Stimulated activated CD4-positive, alpha-beta T cell treated with anti-CD3 and anti-CD28 coated beads, Interleukin-2, amount 100 ng/mL, for 24 hours (primary cell): ENCODE results near the gene KIR3DL2.
"Not testable (repeated sequence)": the region's sequence is repeated elsewhere in the genome, so short reads cannot be mapped to it uniquely, and the experiment has no call there.

Experiments
- DNase-seq, 2 donors: peaks; one replicate each; pipeline ENCODE4 v3.0.0-alpha.2; 2020

KIR3DL2 gene

DNA sequence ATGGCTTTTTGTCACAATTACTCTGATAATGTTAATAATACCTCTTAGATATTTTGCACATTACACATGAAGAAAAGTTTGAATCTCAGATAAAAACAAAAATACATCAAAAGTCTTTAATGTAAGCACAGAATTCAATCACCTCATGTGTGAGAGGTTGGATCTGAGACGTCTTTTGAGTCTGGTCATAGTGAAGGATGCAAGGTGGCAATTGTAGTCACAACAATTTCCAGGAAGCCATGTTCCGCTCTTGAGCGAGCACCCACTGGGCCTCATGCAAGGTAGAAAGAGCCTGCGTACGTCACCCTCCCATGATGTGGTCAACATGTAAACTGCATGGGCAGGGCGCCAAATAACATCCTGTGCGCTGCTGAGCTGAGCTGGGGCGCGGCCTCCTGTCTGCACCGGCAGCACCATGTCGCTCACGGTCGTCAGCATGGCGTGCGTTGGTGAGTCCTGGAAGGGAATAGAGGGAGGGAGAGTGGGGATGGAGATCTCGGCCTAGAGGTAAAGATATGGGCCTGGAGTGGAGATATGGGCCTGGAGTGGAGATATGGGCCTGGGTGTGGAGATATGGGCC, at the start of gene KIR3DL2:
Gene KIR3DL2 (plus strand): TSS at position 383 of the 580 bp plus-strand sequence. CDS start 33 bp downstream, at position 416.
- DNase-seq: not testable (repeated sequence)

DNA sequence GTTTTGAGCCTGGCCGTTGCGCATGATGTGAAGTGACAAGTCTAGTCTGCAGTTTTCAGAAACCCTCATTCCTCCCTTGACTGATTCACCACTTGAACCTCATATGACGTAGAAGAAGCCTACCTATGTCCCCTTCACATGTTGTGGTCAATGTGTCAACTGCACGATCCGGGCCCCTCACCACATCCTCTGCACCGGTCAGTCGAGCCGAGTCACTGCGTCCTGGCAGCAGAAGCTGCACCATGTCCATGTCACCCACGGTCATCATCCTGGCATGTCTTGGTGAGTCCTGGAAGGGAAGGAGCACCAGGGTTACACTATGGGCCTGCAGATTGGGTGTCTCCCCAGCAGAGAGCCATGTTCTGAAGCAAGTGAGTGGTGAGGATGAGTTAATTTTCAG, 46.8 kb upstream of the KIR3DL2 start, which contains the start of gene KIR2DL4:
Gene KIR2DL4 (plus strand): TSS at position 201 of the 400 bp plus-strand sequence. CDS start 42 bp downstream, at position 243.
- DNase-seq: no peak

DNA sequence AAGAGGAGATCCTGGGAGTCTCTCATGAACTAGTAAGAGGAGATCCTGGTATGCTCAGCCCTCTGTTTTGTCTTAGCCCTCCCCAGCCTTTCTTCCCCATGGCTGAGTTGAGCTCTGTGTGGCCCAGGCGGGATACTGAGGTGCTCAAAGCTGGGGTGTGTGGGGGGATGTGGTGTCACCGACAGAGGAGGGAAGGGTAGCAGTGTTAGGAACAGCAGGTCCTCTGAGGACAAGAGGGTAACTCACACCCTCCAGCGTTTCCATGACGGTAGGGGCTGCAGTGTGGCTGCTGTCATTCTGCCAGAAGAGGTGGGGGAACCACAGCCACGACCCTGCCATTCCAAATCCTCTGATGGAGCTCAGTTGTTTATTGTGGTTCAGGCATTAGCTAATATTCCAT, 46.1 kb upstream of the KIR3DL2 start:
- DNase-seq: no peak

DNA sequence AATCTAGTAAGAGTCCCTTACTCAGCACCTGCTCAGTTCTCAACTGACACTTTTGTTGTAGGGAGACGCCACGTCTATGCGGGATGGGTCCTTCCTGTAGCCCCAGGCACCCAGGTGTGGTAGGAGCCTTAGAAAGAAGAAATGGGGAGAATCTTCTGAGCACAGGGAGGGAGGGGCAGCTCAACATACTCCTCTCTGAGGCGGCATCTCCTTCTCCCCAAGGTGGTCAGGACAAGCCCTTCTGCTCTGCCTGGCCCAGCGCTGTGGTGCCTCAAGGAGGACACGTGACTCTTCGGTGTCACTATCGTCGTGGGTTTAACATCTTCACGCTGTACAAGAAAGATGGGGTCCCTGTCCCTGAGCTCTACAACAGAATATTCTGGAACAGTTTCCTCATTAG, 45.7 kb upstream of the KIR3DL2 start:
- no peak for DNase-seq

DNA sequence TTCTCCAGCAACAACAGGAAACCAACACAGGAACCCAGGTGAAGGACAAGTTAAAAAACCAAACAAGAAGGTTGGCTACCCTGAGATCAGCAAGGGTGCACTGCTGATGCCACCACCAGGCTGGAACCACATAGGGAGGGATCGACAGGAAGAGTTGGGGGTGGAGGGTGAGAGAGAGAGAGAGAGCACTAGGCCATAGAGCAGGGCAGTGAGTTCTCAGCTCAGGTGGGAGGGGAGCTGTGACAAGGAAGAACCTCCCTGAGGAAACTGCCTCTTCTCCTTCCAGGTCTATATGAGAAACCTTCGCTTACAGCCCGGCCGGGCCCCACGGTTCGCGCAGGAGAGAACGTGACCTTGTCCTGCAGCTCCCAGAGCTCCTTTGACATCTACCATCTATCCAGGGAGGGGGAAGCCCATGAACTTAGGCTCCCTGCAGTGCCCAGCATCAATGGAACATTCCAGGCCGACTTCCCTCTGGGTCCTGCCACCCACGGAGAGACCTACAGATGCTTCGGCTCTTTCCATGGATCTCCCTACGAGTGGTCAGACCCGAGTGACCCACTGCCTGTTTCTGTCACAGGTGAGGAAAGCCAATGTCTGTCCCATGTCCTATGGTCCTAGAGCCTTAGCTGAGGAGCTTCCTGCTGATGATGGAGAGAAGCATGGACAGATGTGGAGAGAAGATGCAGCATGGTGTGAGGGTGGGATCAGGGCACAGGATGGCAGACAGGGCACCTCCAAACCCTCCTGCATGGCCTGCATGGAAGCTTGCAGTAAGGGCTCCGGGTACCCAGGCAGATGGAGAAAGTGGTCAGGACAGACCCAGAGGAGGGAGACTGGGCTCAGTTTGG, 44.4 kb upstream of the KIR3DL2 start:
- no peak for DNase-seq

DNA sequence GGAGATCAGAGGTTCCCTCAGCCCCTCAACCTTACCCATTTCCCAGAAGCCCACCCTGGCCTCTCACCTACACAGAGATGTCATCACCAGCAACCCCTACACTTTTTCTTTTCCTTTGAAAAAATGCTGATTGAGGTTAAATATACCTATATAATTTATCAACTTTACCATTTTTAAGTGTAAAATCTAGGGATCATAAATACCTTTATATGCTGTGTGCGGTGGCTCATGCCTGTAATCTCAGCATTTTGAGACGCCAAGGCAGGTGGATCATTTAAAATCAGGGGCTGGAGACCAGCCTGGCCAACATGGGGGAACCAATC, 43.8 kb upstream of the KIR3DL2 start:
- DNase-seq: no peak

DNA sequence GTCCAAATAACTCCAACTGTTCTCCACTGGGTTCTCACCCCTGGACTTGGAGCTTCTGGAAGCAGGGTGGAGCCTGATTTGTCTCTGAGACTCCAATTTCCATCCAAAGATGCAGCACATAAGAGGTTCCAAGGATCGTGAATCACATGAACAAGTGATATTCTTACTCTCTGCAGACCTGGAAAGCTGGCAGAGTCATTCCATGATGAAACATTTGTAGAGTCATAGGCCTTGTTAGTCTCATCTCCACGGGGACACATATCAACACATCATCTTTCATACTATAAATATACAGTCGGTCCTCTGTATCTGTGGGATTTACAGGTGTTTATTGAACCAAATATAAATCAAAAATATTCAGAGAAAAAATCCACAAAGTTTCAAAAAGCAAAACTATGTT, 35.7 kb upstream of the KIR3DL2 start:
- DNase-seq: not testable (repeated sequence)

DNA sequence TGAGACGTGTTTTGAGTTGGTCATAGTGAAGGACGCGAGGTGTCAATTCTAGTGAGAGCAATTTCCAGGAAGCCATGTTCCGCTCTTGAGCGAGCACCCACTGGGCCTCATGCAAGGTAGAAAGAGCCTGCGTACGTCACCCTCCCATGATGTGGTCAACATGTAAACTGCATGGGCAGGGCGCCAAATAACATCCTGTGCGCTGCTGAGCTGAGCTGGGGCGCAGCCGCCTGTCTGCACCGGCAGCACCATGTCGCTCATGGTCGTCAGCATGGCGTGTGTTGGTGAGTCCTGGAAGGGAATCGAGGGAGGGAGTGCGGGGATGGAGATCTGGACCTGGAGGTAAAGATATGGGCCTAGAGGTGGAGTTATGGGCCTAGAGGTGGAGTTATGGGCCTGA, 34.0 kb upstream of the KIR3DL2 start, which contains the start of gene KIR3DL1:
Gene KIR3DL1 (plus strand): TSS at position 218 of the 400 bp plus-strand sequence.
- not testable (repeated sequence) for DNase-seq

DNA sequence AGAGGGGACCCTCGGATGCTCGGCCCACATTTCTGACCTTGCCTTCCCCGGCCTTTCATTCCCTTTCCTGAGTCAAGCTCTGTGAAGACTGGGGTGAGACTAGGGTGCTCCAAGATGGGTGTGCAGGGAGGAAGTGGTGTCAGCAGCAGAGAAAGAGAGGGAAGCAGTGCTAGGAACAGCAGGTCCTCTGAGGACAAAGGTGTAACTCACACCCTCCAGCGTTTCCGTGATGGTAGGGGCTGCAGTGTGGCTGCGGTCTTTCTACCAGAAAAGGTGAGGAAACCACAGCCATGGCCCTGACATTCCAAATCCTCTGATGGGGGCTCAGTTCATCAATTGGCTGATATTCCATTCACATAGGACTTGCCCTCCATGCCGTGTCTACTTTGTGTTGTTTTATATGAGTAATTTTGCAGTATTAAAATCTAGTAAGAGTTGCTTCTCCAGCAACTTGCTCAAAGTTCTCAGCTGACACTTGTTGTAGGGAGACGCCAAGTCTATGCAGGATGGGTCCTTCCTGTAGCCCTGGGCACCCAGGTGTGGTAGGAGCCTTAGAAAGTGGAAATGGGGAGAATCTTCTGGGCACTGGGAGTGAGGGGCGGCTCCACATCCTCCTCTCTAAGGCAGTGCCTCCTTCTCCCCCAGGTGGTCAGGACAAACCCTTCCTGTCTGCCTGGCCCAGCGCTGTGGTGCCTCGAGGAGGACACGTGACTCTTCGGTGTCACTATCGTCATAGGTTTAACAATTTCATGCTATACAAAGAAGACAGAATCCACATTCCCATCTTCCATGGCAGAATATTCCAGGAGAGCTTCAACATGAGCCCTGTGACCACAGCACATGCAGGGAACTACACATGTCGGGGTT, 32.3 kb upstream of the KIR3DL2 start:
- no peak for DNase-seq

DNA sequence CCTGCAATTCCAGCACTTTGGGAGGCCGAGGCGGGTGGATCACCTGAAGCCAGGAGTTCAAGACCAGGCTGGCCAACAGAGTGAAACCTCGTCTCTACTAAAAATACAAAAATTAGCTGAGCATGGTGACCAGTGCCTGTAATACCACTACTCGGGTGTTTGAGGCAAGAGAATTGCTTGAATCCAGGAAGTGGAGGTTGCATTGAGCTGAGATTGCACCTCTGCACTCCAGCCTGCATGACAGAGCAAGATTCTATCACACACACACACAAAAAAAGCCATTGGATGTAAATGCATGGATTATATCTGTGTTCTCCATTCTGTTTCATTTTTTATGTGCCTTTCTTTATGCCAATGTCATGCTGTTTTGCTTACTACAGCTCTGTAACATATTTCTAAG, 25.8 kb upstream of the KIR3DL2 start:
- not testable (repeated sequence) for DNase-seq

DNA sequence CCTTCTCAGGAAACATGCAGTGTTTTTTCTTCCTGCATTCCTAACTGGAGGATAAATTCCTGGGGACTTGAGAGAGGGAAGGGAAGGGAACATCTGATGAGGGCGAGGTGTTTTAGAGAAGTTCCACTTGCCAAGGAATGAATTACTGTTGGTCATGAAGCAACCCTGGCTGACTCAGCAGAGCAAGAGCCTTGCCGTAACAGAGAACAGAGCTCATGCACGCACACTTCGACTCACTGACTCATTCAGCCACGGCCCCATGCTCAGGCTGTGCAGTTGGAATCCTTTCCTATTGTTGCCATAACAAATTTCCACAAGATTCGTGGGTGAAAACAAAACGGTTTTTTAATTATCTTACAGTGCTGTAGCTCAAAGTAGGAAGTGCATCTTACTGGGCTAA, 24.9 kb upstream of the KIR3DL2 start:
- DNase-seq: not testable (repeated sequence)

DNA sequence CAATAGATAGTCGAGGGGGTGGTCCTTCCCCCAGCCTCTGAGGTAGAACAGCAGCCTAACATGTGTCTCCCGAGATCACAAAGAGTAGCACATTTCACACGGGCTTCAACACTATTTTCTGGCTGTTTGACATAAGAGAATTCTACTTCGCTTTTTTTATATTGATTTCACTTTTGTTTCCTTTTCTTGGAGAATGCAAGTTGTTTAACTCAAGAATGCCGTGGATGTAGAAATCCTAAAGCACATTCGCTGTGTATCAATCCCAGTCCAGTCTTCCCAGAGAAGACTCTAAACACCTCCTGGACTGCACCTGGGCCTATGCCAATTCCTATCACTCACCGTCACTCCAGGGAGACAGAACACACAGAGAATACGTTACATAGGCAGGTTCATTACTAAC, 22.2 kb upstream of the KIR3DL2 start:
- DNase-seq: not testable (repeated sequence)

DNA sequence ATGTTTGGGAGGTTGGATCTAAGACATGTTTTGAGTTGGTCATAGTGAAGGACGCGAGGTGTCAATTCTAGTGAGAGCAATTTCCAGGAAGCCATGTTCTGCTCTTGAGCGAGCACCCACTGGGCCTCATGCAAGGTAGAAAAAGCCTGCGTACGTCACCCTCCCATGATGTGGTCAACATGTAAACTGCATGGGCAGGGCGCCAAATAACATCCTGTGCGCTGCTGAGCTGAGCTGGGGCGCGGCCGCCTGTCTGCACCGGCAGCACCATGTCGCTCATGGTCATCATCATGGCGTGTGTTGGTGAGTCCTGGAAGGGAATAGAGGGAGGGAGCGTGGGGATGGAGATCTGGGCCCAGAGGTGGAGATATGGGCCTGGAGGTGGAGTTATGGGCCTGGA, 17.7 kb upstream of the KIR3DL2 start, which contains the start of gene KIR2DS4:
Gene KIR2DS4 (plus strand): TSS at position 181 of the 400 bp plus-strand sequence.
- not testable (repeated sequence) for DNase-seq

DNA sequence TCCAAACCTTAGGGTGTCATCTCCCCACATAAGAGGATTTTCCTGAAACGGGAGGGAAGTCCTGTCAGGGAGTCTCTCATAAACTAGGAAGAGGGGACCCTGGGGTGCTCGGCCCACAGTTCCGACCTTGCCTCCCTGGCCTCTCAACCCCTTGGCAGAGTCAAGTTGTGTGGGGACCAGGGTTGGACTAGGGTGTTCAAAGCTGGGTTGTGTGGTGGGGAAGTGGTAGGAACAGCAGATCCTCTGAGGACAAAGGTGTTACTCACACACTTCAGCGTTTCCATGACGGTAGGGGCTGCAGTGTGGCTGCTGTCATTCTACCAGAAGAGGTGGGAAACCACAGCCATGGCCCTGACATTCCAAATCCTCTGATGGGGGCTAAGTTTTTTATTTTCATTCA, 15.1 kb upstream of the KIR3DL2 start:
- not testable (repeated sequence) for DNase-seq

DNA sequence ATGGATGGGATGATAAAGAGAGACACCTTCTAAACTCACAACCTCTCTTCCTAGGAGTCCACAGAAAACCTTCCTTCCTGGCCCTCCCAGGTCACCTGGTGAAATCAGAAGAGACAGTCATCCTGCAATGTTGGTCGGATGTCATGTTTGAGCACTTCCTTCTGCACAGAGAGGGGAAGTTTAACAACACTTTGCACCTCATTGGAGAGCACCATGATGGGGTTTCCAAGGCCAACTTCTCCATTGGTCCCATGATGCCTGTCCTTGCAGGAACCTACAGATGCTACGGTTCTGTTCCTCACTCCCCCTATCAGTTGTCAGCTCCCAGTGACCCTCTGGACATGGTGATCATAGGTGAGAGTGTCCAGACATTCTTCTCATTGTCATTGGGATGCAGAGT, 12.7 kb upstream of the KIR3DL2 start:
- DNase-seq: not testable (repeated sequence)

DNA sequence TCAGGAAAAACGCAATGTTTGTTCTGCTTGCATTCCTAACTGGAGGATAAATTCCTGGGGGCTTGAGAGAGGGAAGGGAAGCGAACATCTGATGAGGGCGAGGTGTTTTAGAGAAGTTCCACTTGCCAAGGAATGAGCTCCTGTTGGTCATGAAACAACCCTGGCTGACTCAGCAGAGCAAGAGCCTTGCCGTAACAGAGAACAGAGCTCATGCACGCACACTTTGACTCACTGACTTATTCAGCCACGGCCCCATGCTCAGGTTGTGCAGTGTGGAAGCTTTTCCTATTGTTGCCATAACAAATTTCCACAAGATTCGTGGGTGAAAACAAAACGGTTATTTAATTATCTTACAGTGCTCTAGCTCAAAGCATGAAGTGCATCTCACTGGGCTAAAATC, 7.1 kb upstream of the KIR3DL2 start:
- DNase-seq: not testable (repeated sequence)

DNA sequence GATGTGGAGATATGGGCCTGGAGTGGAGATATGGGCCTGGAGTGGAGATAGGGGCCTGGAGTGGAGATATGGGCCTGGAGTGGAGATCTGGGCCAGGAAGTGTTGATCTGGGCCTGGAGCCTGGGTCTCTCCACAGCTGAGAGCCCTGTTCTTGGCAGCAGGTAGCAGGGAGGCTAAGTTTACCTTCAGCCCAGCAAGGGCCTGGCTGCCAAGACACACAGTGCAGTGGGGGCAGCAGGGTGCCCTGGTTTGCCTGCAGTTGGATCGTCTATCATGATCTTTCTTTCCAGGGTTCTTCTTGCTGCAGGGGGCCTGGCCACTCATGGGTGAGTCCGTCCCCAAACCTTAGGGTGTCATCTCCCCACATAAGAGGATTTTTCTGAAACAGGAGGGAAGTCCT, 687 bp downstream of the KIR3DL2 start:
- no peak for DNase-seq

DNA sequence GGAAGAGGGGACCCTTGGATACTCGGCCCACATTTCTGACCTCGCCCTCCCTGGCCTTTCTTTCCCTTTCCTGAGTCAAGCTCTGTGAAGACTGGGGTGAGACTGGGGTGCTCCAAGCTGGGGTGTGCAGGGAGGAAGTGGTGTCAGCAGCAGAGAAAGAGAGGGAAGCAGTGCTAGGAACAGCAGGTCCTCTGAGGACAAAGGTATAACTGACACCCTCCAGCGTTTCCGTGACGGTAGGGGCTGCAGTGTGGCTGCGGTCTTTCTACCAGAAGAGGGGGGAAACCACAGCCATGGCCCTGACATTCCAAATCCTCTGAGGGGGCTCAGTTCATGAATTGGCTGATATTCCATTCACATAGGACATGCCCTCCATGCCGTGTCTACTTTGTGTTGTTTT, 1.1 kb downstream of the KIR3DL2 start:
- no peak for DNase-seq

DNA sequence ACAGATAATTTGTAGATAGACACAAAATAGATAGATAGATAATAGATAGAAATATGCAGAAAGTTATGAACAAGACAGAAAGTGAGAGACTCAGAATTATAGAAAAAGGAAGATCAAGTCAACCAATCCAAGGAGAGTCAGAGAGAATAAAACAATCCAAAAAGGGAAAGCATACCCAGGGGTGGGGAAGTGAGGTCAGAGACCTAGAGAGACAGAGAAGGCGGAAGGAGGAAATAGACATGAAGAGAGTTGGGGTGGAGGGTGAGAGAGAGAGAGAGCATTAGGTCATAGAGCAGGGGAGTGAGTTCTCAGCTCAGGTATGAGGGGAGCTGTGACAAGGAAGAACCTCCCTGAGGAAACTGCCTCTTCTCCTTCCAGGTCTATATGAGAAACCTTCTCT, 5.0 kb downstream of the KIR3DL2 start:
- not testable (repeated sequence) for DNase-seq

DNA sequence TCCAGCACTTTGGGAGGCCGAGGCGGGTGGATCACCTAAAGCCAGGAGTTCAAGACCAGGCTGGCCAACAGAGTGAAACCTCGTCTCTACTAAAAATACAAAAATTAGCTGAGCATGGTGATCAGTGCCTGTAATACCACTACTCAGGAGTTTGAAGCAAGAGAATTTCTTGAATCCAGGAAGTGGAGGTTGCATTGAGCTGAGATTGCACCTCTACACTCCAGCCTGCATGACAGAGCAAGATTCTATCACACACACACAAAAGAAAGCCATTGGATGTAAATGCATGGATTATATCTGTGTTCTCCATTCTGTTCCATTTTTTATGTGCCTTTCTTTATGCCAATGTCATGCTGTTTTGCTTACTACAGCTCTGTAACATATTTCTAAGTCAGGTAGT, 8.2 kb downstream of the KIR3DL2 start:
- DNase-seq: not testable (repeated sequence)

DNA sequence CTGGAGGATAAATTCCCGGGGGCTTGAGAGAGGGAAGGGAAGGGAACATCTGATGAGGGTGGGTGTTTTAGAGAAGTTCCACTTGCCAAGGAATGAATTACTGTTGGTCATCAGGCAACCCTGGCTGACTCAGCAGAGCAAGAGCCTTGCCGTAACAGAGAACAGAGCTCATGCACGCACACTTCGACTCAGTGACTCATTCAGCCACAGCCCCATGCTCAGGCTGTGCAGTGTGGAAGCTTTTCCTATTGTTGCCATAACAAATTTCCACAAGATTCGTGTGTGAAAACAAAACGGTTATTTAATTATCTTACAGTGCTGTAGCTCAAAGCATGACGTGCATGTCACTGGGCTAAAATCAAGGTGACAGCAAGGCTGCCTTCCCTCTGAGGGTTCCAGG, 9.2 kb downstream of the KIR3DL2 start:
- DNase-seq: not testable (repeated sequence)

DNA sequence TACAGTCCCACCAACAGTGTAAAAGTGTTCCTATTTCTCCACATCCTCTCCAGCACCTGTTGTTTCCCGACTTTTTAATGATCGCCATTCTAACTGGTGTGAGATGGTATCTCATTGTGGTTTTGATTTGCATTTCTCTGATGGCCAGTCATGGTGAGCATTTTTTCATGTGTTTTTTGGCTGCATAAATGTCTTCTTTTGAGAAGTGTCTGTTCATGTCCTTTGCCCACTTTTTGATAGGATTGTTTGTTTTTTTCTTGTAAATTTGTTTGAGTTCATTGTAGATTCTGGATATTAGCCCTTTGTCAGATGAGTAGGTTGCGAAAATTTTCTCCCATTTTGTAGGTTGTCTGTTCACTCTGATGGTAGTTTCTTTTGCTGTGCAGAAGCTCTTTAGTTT, 13.2 kb downstream of the KIR3DL2 start:
- DNase-seq: not testable (repeated sequence)

DNA sequence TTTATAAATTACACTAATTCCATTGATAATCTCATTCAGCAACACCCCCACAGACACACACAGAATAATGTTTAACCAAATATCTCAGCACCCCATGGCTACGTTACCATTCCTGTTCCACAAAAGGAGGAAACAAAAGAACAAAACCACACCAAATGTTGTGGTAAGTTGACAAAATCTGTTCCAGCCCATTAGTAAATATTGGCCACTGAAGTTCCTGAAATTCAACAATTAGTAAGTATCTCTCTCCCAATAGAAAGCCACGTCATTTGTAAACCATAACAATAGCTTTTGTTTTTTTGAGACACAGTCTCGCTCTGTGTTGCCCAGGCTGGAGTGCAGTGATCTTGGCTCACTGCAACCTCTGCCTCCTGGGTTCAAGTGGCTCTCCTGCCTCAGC, 21.5 kb downstream of the KIR3DL2 start:
- no peak for DNase-seq
